Hepatocyte (in vitro differentiated cells): ENCODE measurements around the gene NAT16.
"Not testable (repeated sequence)": the region's sequence is repeated elsewhere in the genome, so short reads cannot be mapped to it uniquely, and the experiment has no call there.

ENCODE experiments used
- EZH2 ChIP-seq: fragments of 200-600 bp; sonication (generic); IDR thresholded peaks from 2 replicates; pipeline ENCODE4 v1.6.1; 2016; ENCODE audit warnings: antibody characterized with exemption, mild to moderate bottlenecking, borderline replicate concordance
- EZH2phosphoT487 ChIP-seq: fragments of 200-600 bp; sonication (generic); IDR thresholded peaks from one replicate; pipeline ENCODE4 v1.6.1; 2018; ENCODE audit warnings: antibody characterized with exemption, mild to moderate bottlenecking, low read depth, moderate library complexity; ENCODE audit not compliant: unreplicated experiment, severe bottlenecking
- TF ChIP-seq, protein P1 (sequence below): fragments of 200-600 bp; sonication (generic); IDR thresholded peaks from 2 replicates; pipeline ENCODE4 v1.5.1; 2016; ENCODE audit warnings: antibody characterized with exemption, mild to moderate bottlenecking; ENCODE audit not compliant: poor library complexity

DNA sequence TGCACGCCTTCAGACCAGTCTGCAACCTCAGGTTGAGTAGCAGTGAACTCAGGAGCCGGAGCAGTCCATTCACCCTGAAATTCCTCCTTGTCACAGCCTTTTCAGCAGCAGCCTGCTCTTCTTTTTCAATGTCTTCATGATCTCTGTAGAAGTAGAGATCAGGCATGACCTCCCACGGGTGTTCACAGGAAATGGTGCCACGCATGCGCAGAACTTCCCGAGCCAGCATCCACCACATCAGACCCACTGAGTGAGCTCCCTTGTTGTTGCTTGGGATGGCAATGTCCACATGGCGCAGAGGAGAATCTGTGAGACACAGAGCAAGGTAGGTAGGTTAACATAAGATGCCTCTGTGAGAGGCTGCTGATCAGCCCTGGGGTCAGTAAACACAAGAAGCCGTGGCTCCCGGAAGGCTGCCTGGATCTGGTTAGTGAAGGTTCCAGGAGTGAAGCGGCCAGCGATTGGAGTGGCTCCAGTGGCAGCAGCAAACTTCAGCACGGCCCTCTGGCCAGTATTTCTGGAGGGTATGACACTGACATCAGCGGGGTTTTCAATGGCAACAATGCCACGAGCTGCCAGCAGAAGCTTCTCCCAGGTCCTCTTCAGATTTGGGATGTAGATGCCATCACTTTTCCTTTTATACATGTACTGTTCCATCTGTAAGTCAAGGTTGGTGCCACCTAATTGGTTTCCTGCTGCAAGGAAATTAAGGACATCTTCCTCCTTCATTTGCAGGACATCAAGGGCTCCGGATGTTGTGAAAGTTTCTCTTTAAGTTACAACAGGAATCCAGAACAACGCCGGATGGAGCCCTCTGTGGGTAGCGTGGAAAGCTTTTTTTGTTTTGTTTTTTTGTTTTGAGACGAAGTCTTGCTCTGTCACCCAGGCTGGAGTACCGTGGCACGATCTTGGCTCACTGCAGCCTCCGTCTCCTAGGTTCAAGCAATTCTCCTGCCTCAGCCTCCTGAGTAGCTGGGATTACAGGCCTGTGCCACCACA lies 23.9 kb upstream of the NAT16 start:
- TF ChIP-seq, protein P1, sequence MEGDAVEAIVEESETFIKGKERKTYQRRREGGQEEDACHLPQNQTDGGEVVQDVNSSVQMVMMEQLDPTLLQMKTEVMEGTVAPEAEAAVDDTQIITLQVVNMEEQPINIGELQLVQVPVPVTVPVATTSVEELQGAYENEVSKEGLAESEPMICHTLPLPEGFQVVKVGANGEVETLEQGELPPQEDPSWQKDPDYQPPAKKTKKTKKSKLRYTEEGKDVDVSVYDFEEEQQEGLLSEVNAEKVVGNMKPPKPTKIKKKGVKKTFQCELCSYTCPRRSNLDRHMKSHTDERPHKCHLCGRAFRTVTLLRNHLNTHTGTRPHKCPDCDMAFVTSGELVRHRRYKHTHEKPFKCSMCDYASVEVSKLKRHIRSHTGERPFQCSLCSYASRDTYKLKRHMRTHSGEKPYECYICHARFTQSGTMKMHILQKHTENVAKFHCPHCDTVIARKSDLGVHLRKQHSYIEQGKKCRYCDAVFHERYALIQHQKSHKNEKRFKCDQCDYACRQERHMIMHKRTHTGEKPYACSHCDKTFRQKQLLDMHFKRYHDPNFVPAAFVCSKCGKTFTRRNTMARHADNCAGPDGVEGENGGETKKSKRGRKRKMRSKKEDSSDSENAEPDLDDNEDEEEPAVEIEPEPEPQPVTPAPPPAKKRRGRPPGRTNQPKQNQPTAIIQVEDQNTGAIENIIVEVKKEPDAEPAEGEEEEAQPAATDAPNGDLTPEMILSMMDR: not testable (repeated sequence)
- TF ChIP-seq EZH2, EZH2phosphoT487: not testable (repeated sequence)
